SK-N-SH (cell line): ENCODE results near the gene CEACAM7.

ENCODE experiments used
- EP300 ChIP-seq, 2 experiments: IDR thresholded peaks; 2 replicates each; pipeline versions ENCODE4 v1.4.0 to v1.6.1; 2012; ENCODE audit warnings: borderline replicate concordance in 1 of 2, low read depth in 1 of 2, low read length in 1 of 2
- POLR2AphosphoS5 ChIP-seq: IDR thresholded peaks from 2 replicates; pipeline ENCODE4 v1.6.1; 2012; ENCODE audit warnings: low read depth, low read length
- RCOR1 ChIP-seq: fragments of 150-350 bp; IDR thresholded peaks from 2 replicates; pipeline ENCODE4 v1.6.1; 2017; ENCODE audit warnings: antibody characterized with exemption, low read length
- RFX5 ChIP-seq: IDR thresholded peaks from 2 replicates; pipeline ENCODE4 v1.6.1; 2012; ENCODE audit warnings: mild to moderate bottlenecking, improper control_type of control experiment, low read length
- TAF1 ChIP-seq: IDR thresholded peaks from 2 replicates; pipeline ENCODE4 v1.6.1; 2012; ENCODE audit warnings: low read depth, mild to moderate bottlenecking, low read length, moderate library complexity, borderline replicate concordance
- TCF12 ChIP-seq: IDR thresholded peaks from 2 replicates; pipeline ENCODE4 v1.4.0; 2012
- TF ChIP-seq, protein P1 (sequence below): fragments of 200-600 bp; sonication (generic); IDR thresholded peaks from 2 replicates; pipeline ENCODE4 v1.6.1; 2017; ENCODE audit warnings: antibody characterized with exemption, mild to moderate bottlenecking, moderate library complexity

DNA sequence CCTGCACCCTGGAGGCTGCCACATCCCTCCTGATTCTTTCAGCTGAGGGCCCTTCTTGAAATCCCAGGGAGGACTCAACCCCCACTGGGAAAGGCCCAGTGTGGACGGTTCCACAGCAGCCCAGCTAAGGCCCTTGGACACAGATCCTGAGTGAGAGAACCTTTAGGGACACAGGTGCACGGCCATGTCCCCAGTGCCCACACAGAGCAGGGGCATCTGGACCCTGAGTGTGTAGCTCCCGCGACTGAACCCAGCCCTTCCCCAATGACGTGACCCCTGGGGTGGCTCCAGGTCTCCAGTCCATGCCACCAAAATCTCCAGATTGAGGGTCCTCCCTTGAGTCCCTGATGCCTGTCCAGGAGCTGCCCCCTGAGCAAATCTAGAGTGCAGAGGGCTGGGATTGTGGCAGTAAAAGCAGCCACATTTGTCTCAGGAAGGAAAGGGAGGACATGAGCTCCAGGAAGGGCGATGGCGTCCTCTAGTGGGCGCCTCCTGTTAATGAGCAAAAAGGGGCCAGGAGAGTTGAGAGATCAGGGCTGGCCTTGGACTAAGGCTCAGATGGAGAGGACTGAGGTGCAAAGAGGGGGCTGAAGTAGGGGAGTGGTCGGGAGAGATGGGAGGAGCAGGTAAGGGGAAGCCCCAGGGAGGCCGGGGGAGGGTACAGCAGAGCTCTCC lies 13.5 kb upstream of the CEACAM7 start:
- TF ChIP-seq EP300 (IDR thresholded peaks at IDR 0.05; ENCODE audit: borderline replicate concordance in 1 of 2, low read depth in 1 of 2, low read length in 1 of 2) (no peak), TAF1 (no peak), POLR2AphosphoS5 (no peak), RFX5 (no peak), RCOR1 (no peak), TCF12 (no peak)
- TF ChIP-seq, protein P1, sequence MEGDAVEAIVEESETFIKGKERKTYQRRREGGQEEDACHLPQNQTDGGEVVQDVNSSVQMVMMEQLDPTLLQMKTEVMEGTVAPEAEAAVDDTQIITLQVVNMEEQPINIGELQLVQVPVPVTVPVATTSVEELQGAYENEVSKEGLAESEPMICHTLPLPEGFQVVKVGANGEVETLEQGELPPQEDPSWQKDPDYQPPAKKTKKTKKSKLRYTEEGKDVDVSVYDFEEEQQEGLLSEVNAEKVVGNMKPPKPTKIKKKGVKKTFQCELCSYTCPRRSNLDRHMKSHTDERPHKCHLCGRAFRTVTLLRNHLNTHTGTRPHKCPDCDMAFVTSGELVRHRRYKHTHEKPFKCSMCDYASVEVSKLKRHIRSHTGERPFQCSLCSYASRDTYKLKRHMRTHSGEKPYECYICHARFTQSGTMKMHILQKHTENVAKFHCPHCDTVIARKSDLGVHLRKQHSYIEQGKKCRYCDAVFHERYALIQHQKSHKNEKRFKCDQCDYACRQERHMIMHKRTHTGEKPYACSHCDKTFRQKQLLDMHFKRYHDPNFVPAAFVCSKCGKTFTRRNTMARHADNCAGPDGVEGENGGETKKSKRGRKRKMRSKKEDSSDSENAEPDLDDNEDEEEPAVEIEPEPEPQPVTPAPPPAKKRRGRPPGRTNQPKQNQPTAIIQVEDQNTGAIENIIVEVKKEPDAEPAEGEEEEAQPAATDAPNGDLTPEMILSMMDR: peak; percentile 26; the same call in 1 of the 2 replicates
